Body of pancreas (tissue), 4 donors: Measurements from ENCODE around the gene BIRC6. TPM values are rescaled to one million over a fixed set of nuclear protein-coding genes. Genes with fewer than 3 reads are reported as not detected.
"Not testable (repeated sequence)": the region's sequence is repeated elsewhere in the genome, so short reads cannot be mapped to it uniquely, and the experiment has no call there.

Experiments used
- ATAC-seq: fragments of 150-250 bp; one replicate; pipeline ENCODE4 v1.9.1; 2016
- DNase-seq, 4 donors: peaks; one replicate each; pipeline ENCODE4 v3.0.0-alpha.2; 2019
- H3K27ac ChIP-seq, 4 donors: fragments of 200-600 bp; sonication (generic); 1 replicate in 3 of 4; 2 replicates in 1 of 4; pipeline versions ENCODE4 v1.5.1 to v1.6.1; 2016 to 2019; ENCODE audit warnings: mild to moderate bottlenecking in 1 of 4, mixed read lengths in 1 of 4, moderate library complexity in 1 of 4
- H3K27me3 ChIP-seq, 2 donors: fragments of 200-600 bp; sonication (generic); one replicate each; pipeline ENCODE4 v1.6.0; 2016; ENCODE audit warnings: mild to moderate bottlenecking in 1 of 2
- H3K36me3 ChIP-seq, 2 donors: fragments of 200-600 bp; sonication (generic); replicated peaks in 1 of 2; 2 replicates each; pipeline ENCODE4 v1.5.1; 2016; ENCODE audit warnings: low read depth in 2 of 2; ENCODE audit not compliant: insufficient read depth in 1 of 2
- H3K4me1 ChIP-seq: fragments of 200-600 bp; sonication (generic); one replicate; pipeline ENCODE4 v1.6.0; 2016
- H3K4me3 ChIP-seq, 2 donors: fragments of 200-600 bp; sonication (generic); 1 replicate in 1 of 2; 2 replicates in 1 of 2; pipeline ENCODE4 v1.5.1; 2016 to 2019
- H3K9me3 ChIP-seq, 3 donors: fragments of 200-600 bp; sonication (generic); 1 replicate in 2 of 3; 2 replicates in 1 of 3; pipeline ENCODE4 v1.5.1; 2016
- POLR2A ChIP-seq, 3 donors: fragments of 450-650 bp; IDR thresholded peaks; one replicate each; pipeline ENCODE4 v1.6.1; 2016; ENCODE audit warnings: antibody characterized with exemption in 3 of 3, mild to moderate bottlenecking in 2 of 3
- WGBS, 2 donors: methylation state at CpG; one replicate each; pipeline ENCODE4 v1.1.5; 2017; 5-methylcytosine and 5-hydroxymethylcytosine counted together
- intact Hi-C: fragments of 100-400 bp; cut with DNase I; formaldehyde crosslinking; loops from one replicate; pipeline ENCODE4 v1.15.1; 2023
- total RNA-seq, 2 donors: library from RNA; depleted of rRNA; stranded (reverse); fragments of >200 nt; gene quantifications; one replicate each; pipeline ENCODE4 v1.1.0, GENCODE V29; 2016
- TF ChIP-seq, protein P1 (sequence below), 7 experiments: fragments of 450-650 bp in 4 of 7; fragments of 200-600 bp in 3 of 7; sonication (generic) in 3 of 7; IDR thresholded peaks; one replicate each; pipeline ENCODE4 v1.5.1; 2016 to 2019; ENCODE audit warnings: antibody characterized with exemption in 7 of 7

The BIRC6 gene
- total RNA-seq, 2 donors from 2014 or later: 71.9 to 102 TPM

DNA sequence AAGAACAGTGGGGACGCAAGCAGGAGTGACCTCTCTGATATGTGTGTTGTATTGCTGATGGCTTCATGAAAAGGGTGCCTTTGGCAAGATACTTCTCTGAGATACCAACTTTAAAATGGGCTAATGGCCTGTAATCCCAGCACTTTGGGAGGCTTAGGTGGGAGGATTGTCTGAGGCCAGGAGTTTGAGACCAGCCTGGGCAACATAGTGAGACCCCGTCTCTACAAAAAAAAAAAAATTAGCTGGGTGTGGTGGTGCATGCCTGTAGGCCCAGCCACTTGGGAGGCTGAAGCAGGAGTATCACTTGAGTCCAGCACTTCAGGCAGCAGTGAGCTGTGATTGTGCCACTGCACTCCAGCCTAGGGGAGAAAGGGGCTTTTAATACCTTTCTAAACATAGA lies 9.8 kb downstream of the BIRC6 start:
- WGBS, 2 donors: 91% methylated on average over 2 of the region's 2 CpGs
- no peak for DNase-seq
- Histone ChIP-seq H3K4me1 (peaks cover 57% of the 10 kb centered on the region), H3K27me3 (no peaks in the 10 kb centered on the region), H3K27ac (no peak overlapping the region), H3K9me3 (no peaks in the 10 kb centered on the region), H3K4me3 (no peak overlapping the region), H3K36me3 (no peaks in the 10 kb centered on the region)
- intact Hi-C loops: no loop called here
- TF ChIP-seq, protein P1, sequence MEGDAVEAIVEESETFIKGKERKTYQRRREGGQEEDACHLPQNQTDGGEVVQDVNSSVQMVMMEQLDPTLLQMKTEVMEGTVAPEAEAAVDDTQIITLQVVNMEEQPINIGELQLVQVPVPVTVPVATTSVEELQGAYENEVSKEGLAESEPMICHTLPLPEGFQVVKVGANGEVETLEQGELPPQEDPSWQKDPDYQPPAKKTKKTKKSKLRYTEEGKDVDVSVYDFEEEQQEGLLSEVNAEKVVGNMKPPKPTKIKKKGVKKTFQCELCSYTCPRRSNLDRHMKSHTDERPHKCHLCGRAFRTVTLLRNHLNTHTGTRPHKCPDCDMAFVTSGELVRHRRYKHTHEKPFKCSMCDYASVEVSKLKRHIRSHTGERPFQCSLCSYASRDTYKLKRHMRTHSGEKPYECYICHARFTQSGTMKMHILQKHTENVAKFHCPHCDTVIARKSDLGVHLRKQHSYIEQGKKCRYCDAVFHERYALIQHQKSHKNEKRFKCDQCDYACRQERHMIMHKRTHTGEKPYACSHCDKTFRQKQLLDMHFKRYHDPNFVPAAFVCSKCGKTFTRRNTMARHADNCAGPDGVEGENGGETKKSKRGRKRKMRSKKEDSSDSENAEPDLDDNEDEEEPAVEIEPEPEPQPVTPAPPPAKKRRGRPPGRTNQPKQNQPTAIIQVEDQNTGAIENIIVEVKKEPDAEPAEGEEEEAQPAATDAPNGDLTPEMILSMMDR (IDR thresholded peaks at IDR 0.05): no peak
- TF ChIP-seq POLR2A (IDR thresholded peaks at IDR 0.05): no peak
- no peak for ATAC-seq

DNA sequence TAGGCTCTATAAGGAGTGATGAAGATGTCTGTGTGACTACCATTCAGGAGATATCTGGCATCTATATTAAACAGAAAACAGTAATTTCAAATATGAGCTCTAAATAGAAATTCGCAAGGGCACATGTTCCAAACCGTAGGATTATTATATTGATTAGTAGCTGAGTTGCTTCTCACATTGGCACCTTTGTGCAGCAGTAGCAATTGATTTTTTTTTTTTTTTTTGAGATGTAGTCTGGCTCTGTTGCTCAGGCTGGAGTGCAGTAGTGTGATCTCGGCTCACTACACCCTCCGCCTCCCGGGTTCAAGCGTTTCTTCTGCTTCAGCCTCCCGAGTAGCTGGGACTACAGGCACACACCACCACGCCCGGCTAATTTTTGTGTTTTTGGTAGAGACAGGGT lies 12.4 kb downstream of the BIRC6 start:
- H3K9me3 ChIP-seq: no peaks in the 10 kb centered on the region
- intact Hi-C loops: no loop called here
- 43 to 51% methylated on average over 9 of the region's 9 CpGs for WGBS, 2 donors
- no peak overlapping the region for H3K4me3 ChIP-seq
- TF ChIP-seq, protein P1 (IDR thresholded peaks at IDR 0.05): no peak
- TF ChIP-seq POLR2A (IDR thresholded peaks at IDR 0.05): no peak
- H3K36me3 ChIP-seq: no peaks in the 10 kb centered on the region
- ATAC-seq (no peak), DNase-seq (no peak)
- H3K27ac ChIP-seq: no peak overlapping the region
- peaks cover 38% of the 10 kb centered on the region for H3K4me1 ChIP-seq
- no peaks in the 10 kb centered on the region for H3K27me3 ChIP-seq

DNA sequence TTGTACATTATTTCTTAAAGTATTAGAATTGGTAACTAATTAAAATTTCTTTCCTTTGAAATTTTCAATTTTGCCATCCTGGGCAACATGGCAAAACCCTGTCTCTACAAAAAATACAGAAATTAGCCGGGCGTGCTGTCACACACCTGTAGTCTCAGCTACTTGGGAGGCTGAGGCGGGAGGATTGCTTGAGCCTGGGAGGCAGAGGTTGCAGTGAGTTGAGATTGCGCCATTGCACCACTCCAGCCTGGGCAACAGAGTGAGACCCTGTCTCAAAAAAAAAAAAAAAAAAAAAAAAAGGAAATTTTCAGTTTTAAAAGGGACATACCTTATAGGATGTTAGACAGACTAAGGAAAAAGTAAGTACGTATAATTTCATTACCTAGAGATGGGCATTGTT lies 14.1 kb downstream of the BIRC6 start:
- ATAC-seq, H3K9me3 ChIP-seq, H3K36me3 ChIP-seq, intact Hi-C loops, H3K27ac ChIP-seq, H3K27me3 ChIP-seq, H3K4me3 ChIP-seq, DNase-seq: not testable (repeated sequence)
- 93 to 96% methylated on average over 5 of the region's 5 CpGs for WGBS, 2 donors
- H3K4me1 ChIP-seq: peaks cover 27% of the 10 kb centered on the region

DNA sequence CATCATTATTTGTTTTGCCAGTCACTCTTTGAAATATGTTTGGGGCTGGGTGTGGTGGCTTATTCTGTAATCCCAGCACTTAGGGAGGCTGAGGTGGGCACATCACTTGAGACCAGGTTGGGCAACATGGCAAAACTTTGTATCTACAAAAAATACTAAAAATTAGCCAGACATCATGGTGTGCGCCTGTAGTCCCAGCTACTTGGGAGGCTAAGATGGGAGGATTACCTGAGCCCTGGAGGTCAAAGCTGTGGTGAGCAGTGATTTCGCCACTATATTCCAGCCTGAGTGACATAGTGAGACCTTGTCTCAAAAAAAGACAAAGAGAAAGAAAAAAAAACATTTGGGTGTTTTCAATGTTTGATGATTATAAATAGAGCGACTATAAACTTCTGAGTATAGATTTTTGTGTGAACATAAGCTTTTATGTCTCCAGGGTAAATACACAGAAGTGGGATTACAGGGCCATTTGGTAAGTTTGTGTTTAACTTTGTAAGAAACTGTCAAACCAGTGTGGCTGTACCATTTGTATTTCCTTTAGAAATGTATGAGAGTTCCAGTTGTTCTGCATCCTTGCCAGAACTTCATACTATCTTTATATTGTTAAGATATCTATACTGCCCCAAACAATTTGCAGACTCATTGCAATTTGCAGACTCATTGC lies 15.8 kb downstream of the BIRC6 start:
- Histone ChIP-seq H3K36me3 (no peaks in the 10 kb centered on the region), H3K9me3 (no peaks in the 10 kb centered on the region), H3K4me3 (no peak overlapping the region), H3K27ac (no peak overlapping the region), H3K4me1 (peaks cover 38% of the 10 kb centered on the region), H3K27me3 (no peaks in the 10 kb centered on the region)
- ATAC-seq (no peak), DNase-seq (no peak)
- 76 to 79% methylated on average over 3 of the region's 3 CpGs for WGBS, 2 donors
- intact Hi-C loops: no loop called here
- TF ChIP-seq POLR2A (IDR thresholded peaks at IDR 0.05): no peak
- TF ChIP-seq, protein P1 (IDR thresholded peaks at IDR 0.05): no peak

DNA sequence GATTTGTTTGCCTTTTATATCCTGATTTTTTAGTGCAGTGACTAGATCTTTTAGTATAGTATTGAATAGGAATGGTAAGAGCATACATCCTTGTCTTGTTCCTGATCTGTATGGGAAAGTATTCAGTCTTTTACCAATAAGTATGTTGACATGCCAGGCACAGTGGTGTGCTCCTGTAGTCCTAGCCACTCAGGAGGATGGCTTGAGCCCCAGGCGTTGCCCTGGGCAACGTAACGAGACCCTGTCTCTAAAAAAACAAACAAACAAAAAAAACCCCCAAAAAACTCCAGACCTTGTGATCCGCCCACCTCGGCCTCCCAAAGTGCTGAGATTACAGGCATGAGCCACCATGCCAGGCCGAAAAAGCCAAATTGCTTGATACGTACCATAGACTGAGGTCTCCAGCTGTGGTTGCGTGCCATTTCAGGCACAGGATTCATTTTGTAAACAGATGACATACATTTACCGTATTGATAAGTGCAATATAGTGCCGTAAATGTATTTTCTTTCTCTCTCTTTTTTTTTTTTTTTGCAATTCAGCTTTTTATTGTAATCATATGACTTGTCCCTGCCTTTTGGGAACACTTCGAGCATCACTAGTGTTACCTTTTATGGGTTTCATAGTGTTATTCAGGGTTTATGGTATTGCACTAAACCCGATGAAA lies 18.5 kb downstream of the BIRC6 start:
- ATAC-seq (no peak), DNase-seq (no peak)
- H3K36me3 ChIP-seq: no peaks in the 10 kb centered on the region
- peaks cover 37% of the 10 kb centered on the region for H3K4me1 ChIP-seq
- no peak overlapping the region for H3K27ac ChIP-seq
- no peak overlapping the region for H3K4me3 ChIP-seq
- intact Hi-C loops: no loop called here
- H3K27me3 ChIP-seq: no peaks in the 10 kb centered on the region
- H3K9me3 ChIP-seq: no peaks in the 10 kb centered on the region
- TF ChIP-seq, protein P1 (IDR thresholded peaks at IDR 0.05): no peak
- no peak for TF ChIP-seq POLR2A (IDR thresholded peaks at IDR 0.05)
- 93 to 94% methylated on average over 12 of the region's 12 CpGs for WGBS, 2 donors
